ENCODE results near the gene APOE. TPM values are rescaled to one million over a fixed set of nuclear protein-coding genes. Genes with fewer than 3 reads are reported as not detected.

APOE gene
- total RNA-seq, 1 donor from 2014 or later, result 0.94 TPM

DNA sequence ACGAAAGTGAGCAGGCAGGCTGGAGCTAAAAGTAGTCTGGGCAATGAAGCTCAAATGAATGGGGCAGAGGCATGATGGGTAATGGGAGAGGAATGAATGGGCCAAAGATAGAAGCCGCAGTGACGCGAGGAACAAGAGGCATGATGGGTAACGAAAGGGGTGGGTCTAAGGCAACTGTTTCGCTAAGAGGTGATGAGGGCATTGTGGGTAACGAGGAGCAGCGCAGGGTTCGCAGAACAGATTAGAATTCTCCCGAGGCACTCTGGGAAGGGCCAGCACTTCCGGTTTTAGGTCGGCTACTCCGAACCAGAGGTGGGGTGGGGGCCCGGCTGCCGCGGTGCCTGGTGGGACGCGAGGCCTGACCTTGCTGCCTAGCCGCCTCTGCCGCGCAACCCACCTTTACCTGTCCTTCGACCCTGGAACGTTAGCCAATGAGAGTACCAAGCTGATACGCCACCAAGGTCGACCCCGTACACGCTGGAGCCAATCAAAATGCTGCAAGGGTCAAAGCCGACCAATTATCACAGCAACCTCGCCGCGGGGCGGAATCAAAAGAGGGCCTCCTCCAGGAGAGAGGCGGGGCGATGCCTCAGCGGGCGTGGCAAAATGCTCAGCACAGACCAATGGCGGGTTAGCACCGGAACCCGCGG lies 15.1 kb upstream of the APOE start:
- H3K27ac Mint-ChIP-seq, result peak overlapping the region; percentile 97
- H3K4me3 Mint-ChIP-seq (ENCODE audit: low read depth), result peak overlapping the region; percentile 77
- peaks cover 36% of the 10 kb centered on the region for H3K36me3 Mint-ChIP-seq (ENCODE audit: low read depth)
- H3K4me1 Mint-ChIP-seq (ENCODE audit: low read depth), result peaks cover 19% of the 10 kb centered on the region
- peak; percentile 100 for DNase-seq (ENCODE audit: low spot score)
- H3K27me3 Mint-ChIP-seq (ENCODE audit: low read depth), result no peaks in the 10 kb centered on the region
- H3K9me3 Mint-ChIP-seq, result peaks cover 4% of the 10 kb centered on the region
- intact Hi-C loops (cut with micrococcal nuclease), result loop anchor here (1.0 to 2.0 kb wide), 4 partner anchors 44 to 202 kb away; partner anchors contain the start of genes CLPTM1 and NECTIN2

DNA sequence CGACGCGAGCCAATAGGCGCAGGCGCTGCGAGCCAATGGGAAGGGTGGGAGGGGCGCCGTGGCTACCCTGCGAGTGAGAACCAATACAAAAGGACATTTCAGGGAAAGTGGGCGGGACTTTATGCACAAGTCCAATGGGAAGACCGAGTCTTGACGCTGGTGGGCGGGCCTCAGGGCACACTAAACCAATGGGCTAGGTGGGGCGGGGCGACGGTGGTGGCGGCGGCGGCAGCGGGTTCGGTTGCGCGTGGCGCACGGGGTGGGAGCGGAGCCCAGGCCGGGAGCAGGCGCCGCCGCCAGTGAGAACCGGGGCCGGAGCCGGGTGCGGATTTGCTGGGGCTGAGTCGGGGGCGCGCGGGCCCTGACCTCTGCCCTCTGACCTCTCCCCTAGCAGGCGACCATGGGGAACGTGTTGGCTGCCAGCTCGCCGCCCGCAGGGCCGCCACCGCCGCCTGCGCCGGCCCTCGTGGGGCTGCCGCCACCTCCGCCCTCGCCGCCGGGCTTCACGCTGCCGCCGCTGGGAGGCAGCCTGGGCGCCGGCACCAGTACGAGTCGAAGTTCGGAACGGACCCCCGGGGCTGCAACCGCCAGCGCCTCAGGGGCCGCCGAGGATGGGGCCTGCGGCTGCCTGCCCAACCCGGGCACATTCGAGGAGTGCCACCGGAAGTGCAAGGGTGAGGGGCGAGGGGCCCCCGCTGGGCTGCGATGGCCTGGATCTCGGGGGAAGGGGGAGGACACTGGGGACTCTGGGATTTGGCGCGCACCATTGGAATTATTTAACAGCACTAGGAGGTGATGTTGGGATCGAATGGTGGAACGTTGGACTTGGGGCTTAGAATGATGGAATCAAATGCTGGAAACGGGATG lies 14.3 kb upstream of the APOE start, which contains the start of gene TOMM40:
TOMM40 (plus strand) TSS at position 239 of the 867 bp plus-strand sequence; CDS start at position 401, 162 bp downstream.
- Mint-ChIP-seq H3K4me3 (ENCODE audit: low read depth) (peak within 1 kb of the TSS; percentile 95), H3K9me3 (peaks cover 4% of the 10 kb centered on the region), H3K36me3 (ENCODE audit: low read depth) (peaks cover 42% of the 10 kb centered on the region), H3K27me3 (ENCODE audit: low read depth) (no peaks in the 10 kb centered on the region), H3K27ac (peak within 1 kb of the TSS; percentile 97), H3K4me1 (ENCODE audit: low read depth) (peaks cover 19% of the 10 kb centered on the region)
- DNase-seq (ENCODE audit: low spot score), result no peak
- intact Hi-C loops (cut with micrococcal nuclease), result loop anchor here (2.0 kb wide), 3 partner anchors 44 to 138 kb away; partner anchors contain the start of genes CLPTM1 and NECTIN2

DNA sequence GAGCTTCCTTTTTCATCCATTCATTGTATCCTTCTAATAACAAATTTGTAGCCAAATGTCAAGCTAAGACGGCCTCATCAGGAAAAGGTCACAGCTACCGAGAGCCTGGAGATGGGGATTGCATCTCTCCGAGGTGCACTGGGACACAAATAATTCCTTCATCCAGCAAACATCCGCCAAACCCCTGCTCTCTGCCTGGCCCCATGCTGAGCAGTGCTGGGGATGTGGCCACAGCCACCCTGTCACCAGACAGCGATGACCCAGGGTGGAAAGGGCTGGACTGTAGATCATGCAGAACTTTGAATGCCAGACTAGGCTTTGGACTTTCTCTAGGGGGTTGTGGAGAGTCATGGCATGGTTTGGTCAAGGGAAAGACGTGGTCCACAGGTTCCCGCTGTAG lies 12.7 kb upstream of the APOE start:
- peaks cover 51% of the 10 kb centered on the region for H3K36me3 Mint-ChIP-seq (ENCODE audit: low read depth)
- H3K4me3 Mint-ChIP-seq (ENCODE audit: low read depth), result peak overlapping the region; percentile 95
- DNase-seq (ENCODE audit: low spot score), result no peak
- intact Hi-C loops (cut with micrococcal nuclease), result no loop called here
- peaks cover 4% of the 10 kb centered on the region for H3K9me3 Mint-ChIP-seq
- peaks cover 19% of the 10 kb centered on the region for H3K4me1 Mint-ChIP-seq (ENCODE audit: low read depth)
- no peaks in the 10 kb centered on the region for H3K27me3 Mint-ChIP-seq (ENCODE audit: low read depth)
- H3K27ac Mint-ChIP-seq, result peak overlapping the region; percentile 54

DNA sequence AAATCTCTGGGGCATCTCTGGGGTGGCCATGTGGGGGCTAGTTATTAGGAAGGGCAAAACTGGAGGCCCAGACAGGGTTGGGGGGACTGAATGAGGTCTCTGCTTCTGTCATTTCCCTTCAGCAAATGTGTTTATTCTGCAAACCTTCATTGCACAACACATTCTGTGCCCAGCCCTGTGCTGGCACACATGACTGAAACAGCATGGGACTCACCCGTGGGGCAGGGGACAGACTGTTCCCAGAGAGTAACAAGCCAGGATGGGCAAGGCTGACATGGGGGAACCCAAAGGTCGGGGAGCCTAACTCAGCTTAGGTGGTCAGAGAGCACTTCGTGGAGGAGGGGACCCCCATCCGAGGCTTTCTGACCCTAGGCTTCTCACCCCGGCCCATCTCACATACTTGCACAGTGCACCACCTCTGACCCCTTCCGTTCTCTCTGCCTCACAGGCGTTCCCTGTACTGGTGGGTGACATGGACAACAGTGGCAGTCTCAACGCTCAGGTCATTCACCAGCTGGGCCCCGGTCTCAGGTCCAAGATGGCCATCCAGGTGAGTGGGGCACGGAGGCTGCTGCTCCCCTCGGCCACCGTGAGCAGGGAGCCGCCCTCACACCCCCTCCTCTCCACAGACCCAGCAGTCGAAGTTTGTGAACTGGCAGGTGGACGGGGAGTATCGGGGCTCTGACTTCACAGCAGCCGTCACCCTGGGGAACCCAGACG lies 12.1 kb upstream of the APOE start:
- peak overlapping the region; percentile 95 for H3K4me3 Mint-ChIP-seq (ENCODE audit: low read depth)
- no peaks in the 10 kb centered on the region for H3K27me3 Mint-ChIP-seq (ENCODE audit: low read depth)
- no peak overlapping the region for H3K27ac Mint-ChIP-seq
- H3K9me3 Mint-ChIP-seq, result peaks cover 4% of the 10 kb centered on the region
- intact Hi-C loops (cut with micrococcal nuclease), result no loop called here
- peaks cover 54% of the 10 kb centered on the region for H3K36me3 Mint-ChIP-seq (ENCODE audit: low read depth)
- DNase-seq (ENCODE audit: low spot score), result no peak
- peaks cover 19% of the 10 kb centered on the region for H3K4me1 Mint-ChIP-seq (ENCODE audit: low read depth)

DNA sequence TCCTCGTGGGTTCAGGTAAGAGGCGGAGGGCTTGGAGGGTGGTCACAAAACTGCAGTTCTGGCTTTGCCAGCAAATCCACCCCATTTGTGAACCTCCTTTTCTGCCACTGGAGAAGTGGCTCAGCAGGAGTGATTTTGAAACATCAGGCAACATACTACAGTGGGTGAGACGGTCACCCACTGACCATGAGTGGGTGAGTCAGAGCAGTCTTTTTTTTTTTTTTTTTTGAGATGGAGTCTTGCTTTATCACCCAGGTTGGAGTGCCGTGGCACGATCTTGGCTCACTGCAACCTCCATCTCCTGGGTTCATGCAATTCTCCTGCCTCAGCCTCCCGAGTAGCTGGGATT lies 11.6 kb upstream of the APOE start:
- peaks cover 18% of the 10 kb centered on the region for H3K4me1 Mint-ChIP-seq (ENCODE audit: low read depth)
- peaks cover 2% of the 10 kb centered on the region for H3K9me3 Mint-ChIP-seq
- H3K27ac Mint-ChIP-seq, result no peak overlapping the region
- intact Hi-C loops (cut with micrococcal nuclease), result no loop called here
- DNase-seq (ENCODE audit: low spot score), result no peak
- H3K36me3 Mint-ChIP-seq (ENCODE audit: low read depth), result peaks cover 54% of the 10 kb centered on the region
- no peak overlapping the region for H3K4me3 Mint-ChIP-seq (ENCODE audit: low read depth)
- no peaks in the 10 kb centered on the region for H3K27me3 Mint-ChIP-seq (ENCODE audit: low read depth)

DNA sequence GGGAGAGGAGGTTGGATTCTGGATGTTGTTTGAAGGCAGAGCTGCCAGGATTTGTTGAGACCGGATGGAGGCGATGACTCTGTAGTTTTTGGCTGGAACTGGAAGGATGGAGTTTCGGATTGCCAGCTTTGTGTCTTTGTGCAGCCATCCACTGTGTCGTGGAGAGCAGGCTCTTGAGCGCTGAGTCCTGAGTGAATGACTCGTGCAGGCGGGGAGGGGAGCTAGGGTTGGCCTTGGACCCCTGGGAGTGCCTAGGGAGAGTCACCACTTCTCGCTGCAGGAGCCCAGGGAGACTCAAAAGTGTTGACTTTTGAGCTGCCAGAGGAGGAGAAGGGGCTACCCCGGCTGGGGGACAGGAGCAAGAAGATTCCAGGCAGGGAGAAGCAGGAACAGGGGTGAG lies 10.7 kb upstream of the APOE start:
- Mint-ChIP-seq H3K4me3 (ENCODE audit: low read depth) (no peak overlapping the region), H3K9me3 (no peaks in the 10 kb centered on the region), H3K27ac (no peak overlapping the region), H3K4me1 (ENCODE audit: low read depth) (peaks cover 16% of the 10 kb centered on the region), H3K27me3 (ENCODE audit: low read depth) (no peaks in the 10 kb centered on the region), H3K36me3 (ENCODE audit: low read depth) (peaks cover 61% of the 10 kb centered on the region)
- DNase-seq (ENCODE audit: low spot score), result no peak
- intact Hi-C loops (cut with micrococcal nuclease), result no loop called here

DNA sequence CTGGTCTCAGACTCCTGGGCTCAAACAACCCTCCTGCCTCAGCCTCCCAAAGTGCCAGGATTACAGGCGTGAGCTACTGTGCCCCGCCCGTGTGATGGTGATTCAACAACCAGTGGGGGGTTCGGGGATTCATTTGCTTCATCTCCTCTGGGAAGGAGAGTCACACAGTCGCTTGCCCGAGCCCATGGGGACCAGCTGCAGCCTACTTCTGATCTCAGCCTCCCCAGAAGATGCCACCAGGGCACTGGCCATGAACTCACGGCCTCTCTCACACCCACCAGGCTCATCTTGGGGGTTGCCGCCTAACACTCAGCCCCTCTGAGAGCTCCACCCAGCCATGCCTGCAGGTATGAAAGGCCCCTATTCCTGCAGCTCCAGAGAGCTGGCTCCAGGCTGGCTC lies 7.8 kb upstream of the APOE start:
- H3K4me1 Mint-ChIP-seq (ENCODE audit: low read depth), result peaks cover 2% of the 10 kb centered on the region
- H3K27ac Mint-ChIP-seq, result no peak overlapping the region
- peaks cover 69% of the 10 kb centered on the region for H3K36me3 Mint-ChIP-seq (ENCODE audit: low read depth)
- DNase-seq (ENCODE audit: low spot score), result no peak
- no peak overlapping the region for H3K4me3 Mint-ChIP-seq (ENCODE audit: low read depth)
- no peaks in the 10 kb centered on the region for H3K9me3 Mint-ChIP-seq
- intact Hi-C loops (cut with micrococcal nuclease), result no loop called here
- H3K27me3 Mint-ChIP-seq (ENCODE audit: low read depth), result no peaks in the 10 kb centered on the region

DNA sequence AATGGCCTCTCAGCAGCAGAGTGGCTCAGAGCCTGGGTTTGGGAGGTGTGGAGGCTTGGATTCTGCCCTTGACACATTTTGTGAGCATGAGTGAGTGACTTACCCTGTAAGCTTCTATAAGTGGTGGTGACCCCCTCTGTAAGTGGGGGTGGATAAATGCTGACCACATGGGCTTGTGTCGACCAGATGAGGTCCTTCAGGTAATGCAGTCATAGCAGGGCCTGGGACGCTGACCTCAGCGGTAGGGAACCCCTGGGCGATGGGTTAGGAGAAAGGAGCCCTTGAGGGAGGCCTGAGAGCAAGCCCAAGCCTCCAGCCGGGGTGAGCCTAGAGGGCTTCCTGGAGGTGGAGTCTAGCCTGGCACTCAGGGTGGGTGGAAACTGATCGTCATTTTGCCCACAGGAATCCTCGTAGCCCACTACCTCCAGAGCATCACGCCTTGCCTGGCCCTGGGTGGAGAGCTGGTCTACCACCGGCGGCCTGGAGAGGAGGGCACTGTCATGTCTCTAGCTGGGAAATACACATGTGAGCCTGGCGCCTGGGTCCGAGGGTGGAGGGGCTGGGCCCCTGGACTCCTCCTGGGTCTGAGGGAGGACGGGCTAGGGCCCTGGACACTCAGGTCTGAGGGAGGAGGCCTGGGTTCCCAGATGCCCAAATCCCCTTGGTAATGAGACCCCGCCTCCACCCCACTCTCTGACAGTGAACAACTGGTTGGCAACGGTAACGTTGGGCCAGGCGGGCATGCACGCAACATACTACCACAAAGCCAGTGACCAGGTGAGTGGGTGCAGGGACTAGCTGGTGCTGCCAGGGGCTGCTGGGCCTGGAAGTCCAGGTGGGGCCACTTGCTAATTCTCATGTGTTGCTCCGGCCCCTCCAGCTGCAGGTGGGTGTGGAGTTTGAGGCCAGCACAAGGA lies 5.0 kb upstream of the APOE start:
- Mint-ChIP-seq H3K36me3 (ENCODE audit: low read depth) (peaks cover 56% of the 10 kb centered on the region), H3K27ac (no peak overlapping the region), H3K27me3 (ENCODE audit: low read depth) (no peaks in the 10 kb centered on the region), H3K4me1 (ENCODE audit: low read depth) (no peaks in the 10 kb centered on the region), H3K9me3 (no peaks in the 10 kb centered on the region), H3K4me3 (ENCODE audit: low read depth) (no peak overlapping the region)
- DNase-seq (ENCODE audit: low spot score), result no peak
- intact Hi-C loops (cut with micrococcal nuclease), result no loop called here

DNA sequence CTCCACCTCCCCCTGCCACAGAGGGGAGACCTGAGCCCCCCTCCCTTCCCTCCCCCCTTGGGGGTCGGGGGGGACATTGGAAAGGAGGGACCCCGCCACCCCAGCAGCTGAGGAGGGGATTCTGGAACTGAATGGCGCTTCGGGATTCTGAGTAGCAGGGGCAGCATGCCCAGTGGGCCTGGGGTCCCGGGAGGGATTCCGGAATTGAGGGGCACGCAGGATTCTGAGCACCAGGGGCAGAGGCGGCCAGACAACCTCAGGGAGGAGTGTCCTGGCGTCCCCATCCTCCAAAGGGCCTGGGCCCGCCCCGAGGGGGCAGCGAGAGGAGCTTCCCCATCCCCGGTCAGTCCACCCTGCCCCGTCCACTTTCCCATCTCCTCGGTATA lies 2.4 kb upstream of the APOE start:
- Mint-ChIP-seq H3K9me3 (no peaks in the 10 kb centered on the region), H3K4me1 (ENCODE audit: low read depth) (peaks cover 5% of the 10 kb centered on the region), H3K27ac (no peak overlapping the region), H3K27me3 (ENCODE audit: low read depth) (peaks cover 7% of the 10 kb centered on the region), H3K4me3 (ENCODE audit: low read depth) (no peak overlapping the region), H3K36me3 (ENCODE audit: low read depth) (peaks cover 39% of the 10 kb centered on the region)
- intact Hi-C loops (cut with micrococcal nuclease), result loop anchor here (1.0 kb wide), 1 partner anchor 48 kb away; no protein-coding TSS in a partner anchor
- DNase-seq (ENCODE audit: low spot score), result no peak

DNA sequence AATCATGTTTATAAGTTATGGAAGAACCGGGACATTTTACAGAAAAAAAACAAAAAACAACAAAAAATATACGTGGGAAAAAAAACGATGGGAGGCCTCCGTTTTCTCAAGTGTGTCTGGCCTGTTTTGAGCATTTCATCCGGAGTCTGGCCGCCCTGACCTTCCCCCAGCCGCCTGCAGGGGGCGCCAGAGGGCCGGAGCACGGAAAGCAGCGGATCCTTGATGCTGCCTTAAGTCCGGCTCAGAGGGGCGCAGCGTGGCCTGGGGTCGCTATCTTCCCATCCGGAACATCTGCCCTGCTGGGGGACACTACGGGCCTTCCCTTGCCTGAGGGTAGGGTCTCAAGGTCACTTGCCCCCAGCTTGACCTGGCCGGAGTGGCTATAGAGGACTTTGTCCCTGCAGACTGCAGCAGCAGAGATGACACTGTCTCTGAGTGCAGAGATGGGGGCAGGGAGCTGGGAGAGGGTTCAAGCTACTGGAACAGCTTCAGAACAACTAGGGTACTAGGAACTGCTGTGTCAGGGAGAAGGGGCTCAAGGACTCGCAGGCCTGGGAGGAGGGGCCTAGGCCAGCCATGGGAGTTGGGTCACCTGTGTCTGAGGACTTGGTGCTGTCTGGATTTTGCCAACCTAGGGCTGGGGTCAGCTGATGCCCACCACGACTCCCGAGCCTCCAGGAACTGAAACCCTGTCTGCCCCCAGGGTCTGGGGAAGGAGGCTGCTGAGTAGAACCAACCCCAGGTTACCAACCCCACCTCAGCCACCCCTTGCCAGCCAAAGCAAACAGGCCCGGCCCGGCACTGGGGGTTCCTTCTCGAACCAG lies 1.8 kb upstream of the APOE start:
- DNase-seq (ENCODE audit: low spot score), result peak; percentile 62
- intact Hi-C loops (cut with micrococcal nuclease), result loop anchor here (1.0 kb wide), 1 partner anchor 47 kb away; no protein-coding TSS in a partner anchor
- Mint-ChIP-seq H3K27me3 (ENCODE audit: low read depth) (peaks cover 7% of the 10 kb centered on the region), H3K4me1 (ENCODE audit: low read depth) (peaks cover 5% of the 10 kb centered on the region), H3K36me3 (ENCODE audit: low read depth) (peaks cover 38% of the 10 kb centered on the region), H3K9me3 (no peaks in the 10 kb centered on the region), H3K27ac (no peak overlapping the region), H3K4me3 (ENCODE audit: low read depth) (no peak overlapping the region)

DNA sequence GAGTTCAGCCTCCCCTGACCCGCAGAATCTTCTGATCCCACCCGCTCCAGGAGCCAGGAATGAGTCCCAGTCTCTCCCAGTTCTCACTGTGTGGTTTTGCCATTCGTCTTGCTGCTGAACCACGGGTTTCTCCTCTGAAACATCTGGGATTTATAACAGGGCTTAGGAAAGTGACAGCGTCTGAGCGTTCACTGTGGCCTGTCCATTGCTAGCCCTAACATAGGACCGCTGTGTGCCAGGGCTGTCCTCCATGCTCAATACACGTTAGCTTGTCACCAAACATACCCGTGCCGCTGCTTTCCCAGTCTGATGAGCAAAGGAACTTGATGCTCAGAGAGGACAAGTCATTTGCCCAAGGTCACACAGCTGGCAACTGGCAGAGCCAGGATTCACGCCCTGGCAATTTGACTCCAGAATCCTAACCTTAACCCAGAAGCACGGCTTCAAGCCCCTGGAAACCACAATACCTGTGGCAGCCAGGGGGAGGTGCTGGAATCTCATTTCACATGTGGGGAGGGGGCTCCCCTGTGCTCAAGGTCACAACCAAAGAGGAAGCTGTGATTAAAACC lies 1.1 kb upstream of the APOE start:
- intact Hi-C loops (cut with micrococcal nuclease), result no loop called here
- no peak overlapping the region for H3K27ac Mint-ChIP-seq
- DNase-seq (ENCODE audit: low spot score), result no peak
- no peaks in the 10 kb centered on the region for H3K9me3 Mint-ChIP-seq
- peaks cover 34% of the 10 kb centered on the region for H3K36me3 Mint-ChIP-seq (ENCODE audit: low read depth)
- H3K4me1 Mint-ChIP-seq (ENCODE audit: low read depth), result peaks cover 5% of the 10 kb centered on the region
- H3K4me3 Mint-ChIP-seq (ENCODE audit: low read depth), result no peak overlapping the region
- H3K27me3 Mint-ChIP-seq (ENCODE audit: low read depth), result peaks cover 7% of the 10 kb centered on the region
